Lower leg skin (tissue), 4 donors: ENCODE data around the gene C1orf116. TPM values are rescaled to one million over a fixed set of nuclear protein-coding genes. Genes with fewer than 3 reads are reported as not detected.

ENCODE experiments used
- DNase-seq, 2 donors: peaks; one replicate each; pipeline ENCODE4 v3.0.0-alpha.2; 2019; ENCODE audit warnings: low spot score in 2 of 2
- H3K4me3 ChIP-seq: fragments of 200-600 bp; sonication (generic); 2 replicates; pipeline ENCODE4 v1.5.1; 2017; ENCODE audit warnings: mild to moderate bottlenecking, low read depth; ENCODE audit not compliant: poor library complexity, severe bottlenecking
- CTCF ChIP-seq, 3 donors: fragments of 450-650 bp; IDR thresholded peaks; one replicate each; pipeline ENCODE4 v1.5.1; 2016; ENCODE audit warnings: antibody characterized with exemption in 3 of 3, mild to moderate bottlenecking in 3 of 3, moderate library complexity in 2 of 3
- POLR2A ChIP-seq, 2 donors: fragments of 450-650 bp; IDR thresholded peaks; one replicate each; pipeline ENCODE4 v1.6.1; 2016 to 2017; ENCODE audit warnings: antibody characterized with exemption in 2 of 2, mild to moderate bottlenecking in 1 of 2, moderate library complexity in 1 of 2
- WGBS, 2 donors: methylation state at CpG; one replicate each; pipeline ENCODE4 v1.1.5; 2018; 5-methylcytosine and 5-hydroxymethylcytosine counted together
- intact Hi-C: fragments of 100-400 bp; cut with DNase I; formaldehyde crosslinking; loops from one replicate; pipeline ENCODE4 v1.15.0; 2023; ENCODE audit warnings: low total_unique reads
- total RNA-seq, 4 donors: library from RNA; depleted of rRNA; stranded (reverse); fragments of >200 nt; gene quantifications; one replicate each; pipeline ENCODE4 v1.1.0, GENCODE V29; 2016

The C1orf116 gene
- total RNA-seq, 4 donors from 2014 or later, result 81.5 to 137 (median 110) TPM

- DNase-seq, result no peak
- intact Hi-C loops, result no loop called here
- WGBS, 2 donors, result 59% methylated on average over 3 of the region's 3 CpGs
- TF ChIP-seq CTCF (IDR thresholded peaks at IDR 0.05), result no peak
- no peak for TF ChIP-seq POLR2A (IDR thresholded peaks at IDR 0.05)
- no peak overlapping the region for H3K4me3 ChIP-seq
Observed at GRCh38 chr1:207067185-207067584, 34.6 kb upstream of the C1orf116 start.

- no peak for DNase-seq
- TF ChIP-seq POLR2A (IDR thresholded peaks at IDR 0.05), result no peak
- TF ChIP-seq CTCF (IDR thresholded peaks at IDR 0.05), result no peak
- intact Hi-C loops, result no loop called here
- no peak overlapping the region for H3K4me3 ChIP-seq
- WGBS, 2 donors, result 77 to 91% methylated on average over 8 of the region's 8 CpGs
Observed at GRCh38 chr1:207064561-207064960, 32.0 kb upstream of the C1orf116 start.

GRCh38 chr1:207063014-207063413, 30.5 kb upstream of the C1orf116 start:
- intact Hi-C loops, result no loop called here
- WGBS, 2 donors, result 95 to 96% methylated on average over 5 of the region's 5 CpGs
- DNase-seq, result no peak
- no peak for TF ChIP-seq POLR2A (IDR thresholded peaks at IDR 0.05)
- TF ChIP-seq CTCF (IDR thresholded peaks at IDR 0.05), result no peak
- H3K4me3 ChIP-seq, result no peak overlapping the region

- no peak for DNase-seq
- no peak overlapping the region for H3K4me3 ChIP-seq
- intact Hi-C loops, result no loop called here
- WGBS, 2 donors, result 91 to 96% methylated on average over 1 of the region's 1 CpG
- TF ChIP-seq CTCF (IDR thresholded peaks at IDR 0.05) (no peak), POLR2A (IDR thresholded peaks at IDR 0.05) (no peak)
Observed at GRCh38 chr1:207062058-207062457, 29.5 kb upstream of the C1orf116 start.

GRCh38 chr1:207060596-207060995, 28.0 kb upstream of the C1orf116 start:
- no peak for TF ChIP-seq CTCF (IDR thresholded peaks at IDR 0.05)
- TF ChIP-seq POLR2A (IDR thresholded peaks at IDR 0.05), result no peak
- H3K4me3 ChIP-seq, result no peak overlapping the region
- intact Hi-C loops, result no loop called here
- 58 to 73% methylated on average over 3 of the region's 3 CpGs for WGBS, 2 donors
- DNase-seq, result no peak

- H3K4me3 ChIP-seq, result no peak overlapping the region
- no peak for DNase-seq
- 64 to 74% methylated on average over 4 of the region's 4 CpGs for WGBS, 2 donors
- intact Hi-C loops, result no loop called here
- TF ChIP-seq POLR2A (IDR thresholded peaks at IDR 0.05) (no peak), CTCF (IDR thresholded peaks at IDR 0.05) (no peak)
Observed at GRCh38 chr1:207059881-207060280, 27.3 kb upstream of the C1orf116 start.
